ENCODE data around the gene XXYLT1. TPM values are rescaled to one million over a fixed set of nuclear protein-coding genes. Genes with fewer than 3 reads are reported as not detected.
A peak's percentile ranks its signal among the peaks of the same experiment; 100 is the strongest.

Gene XXYLT1
- total RNA-seq, 2 donors from 2014 or later: 1.3 to 4.2 TPM

GRCh38 chr3:195162816-195163215, 108.1 kb downstream of the XXYLT1 start:
- H3K27ac ChIP-seq: peak overlapping the region in 3 of 4 donors; percentile 57 to 76 (median 74)

GRCh38 chr3:195162033-195162669, 108.8 kb downstream of the XXYLT1 start:
- Histone ChIP-seq H3K27me3 (no peaks in the 10 kb centered on the region), H3K27ac (peak overlapping the region in 3 of 4 donors; percentile 57 to 76 (median 74)), H3K4me3 (no peak overlapping the region), H3K36me3 (replicated peaks in 1 of 2; ENCODE audit: insufficient read depth in 1 of 2, low read depth in 2 of 2) (no peaks in the 10 kb centered on the region), H3K9me3 (no peaks in the 10 kb centered on the region), H3K4me1 (peaks cover 26% of the 10 kb centered on the region)
- DNase-seq: peak; percentile 21 to 55 (median 34)
- intact Hi-C loops (cut with DNase I): no loop called here
- peak; percentile 70 for ATAC-seq
- 48 to 53% methylated on average over 15 of the region's 15 CpGs for WGBS, 2 donors
- TF ChIP-seq POLR2A (IDR thresholded peaks at IDR 0.05): no peak
- no peak for TF ChIP-seq CTCF (IDR thresholded peaks at IDR 0.05)

More at GRCh38 chr3:195162816-195163215, 108.1 kb downstream of the XXYLT1 start:
- Histone ChIP-seq H3K4me1 (peaks cover 26% of the 10 kb centered on the region), H3K27me3 (no peaks in the 10 kb centered on the region), H3K4me3 (no peak overlapping the region), H3K36me3 (replicated peaks in 1 of 2; ENCODE audit: insufficient read depth in 1 of 2, low read depth in 2 of 2) (no peaks in the 10 kb centered on the region), H3K9me3 (no peaks in the 10 kb centered on the region)
- no peak for ATAC-seq
- TF ChIP-seq CTCF (IDR thresholded peaks at IDR 0.05) (no peak), POLR2A (IDR thresholded peaks at IDR 0.05) (no peak)
- DNase-seq: no peak
- intact Hi-C loops (cut with DNase I): no loop called here
- WGBS, 2 donors: 84 to 94% methylated on average over 5 of the region's 5 CpGs

- ATAC-seq: no peak
- no peaks in the 10 kb centered on the region for H3K9me3 ChIP-seq
- TF ChIP-seq POLR2A (IDR thresholded peaks at IDR 0.05) (no peak), CTCF (IDR thresholded peaks at IDR 0.05) (no peak)
- H3K27ac ChIP-seq: peak overlapping the region in 1 of 4 donors; percentile 76
- intact Hi-C loops (cut with DNase I): no loop called here
- peaks cover 26% of the 10 kb centered on the region for H3K4me1 ChIP-seq
- WGBS, 2 donors: 83 to 92% methylated on average over 10 to 11 of the region's 11 CpGs
- no peak overlapping the region for H3K4me3 ChIP-seq
- no peaks in the 10 kb centered on the region for H3K36me3 ChIP-seq (replicated peaks in 1 of 2; ENCODE audit: insufficient read depth in 1 of 2, low read depth in 2 of 2)
- DNase-seq: no peak
- H3K27me3 ChIP-seq: no peaks in the 10 kb centered on the region
Measured at GRCh38 chr3:195160908-195161434, 110.0 kb downstream of the XXYLT1 start.

GRCh38 chr3:195160257-195160898, 110.6 kb downstream of the XXYLT1 start:
- Histone ChIP-seq H3K36me3 (replicated peaks in 1 of 2; ENCODE audit: insufficient read depth in 1 of 2, low read depth in 2 of 2) (no peaks in the 10 kb centered on the region), H3K27me3 (no peaks in the 10 kb centered on the region), H3K4me3 (no peak overlapping the region), H3K4me1 (peaks cover 31% of the 10 kb centered on the region), H3K9me3 (no peaks in the 10 kb centered on the region), H3K27ac (peak overlapping the region in 3 of 4 donors; percentile 16 to 76 (median 19))
- 73 to 78% methylated on average over 12 to 14 of the region's 14 CpGs for WGBS, 2 donors
- no peak for ATAC-seq
- TF ChIP-seq POLR2A (IDR thresholded peaks at IDR 0.05) (no peak), CTCF (IDR thresholded peaks at IDR 0.05) (no peak)
- DNase-seq: no peak
- intact Hi-C loops (cut with DNase I): no loop called here
